Gastrocnemius medialis (tissue), 4 donors: ENCODE data around the gene LGALS3BP. TPM values are rescaled to one million over a fixed set of nuclear protein-coding genes. Genes with fewer than 3 reads are reported as not detected.

Experiments
- ATAC-seq, 2 donors: fragments of 150-250 bp; one replicate each; pipeline ENCODE4 v1.9.1; 2016
- DNase-seq, 2 donors: peaks; one replicate each; pipeline ENCODE4 v3.0.0-alpha.2; 2019
- H3K27ac ChIP-seq, 4 donors: fragments of 200-600 bp; sonication (generic); 1 replicate in 1 of 4; 2 replicates in 3 of 4; pipeline ENCODE4 v1.5.1; 2016 to 2018; ENCODE audit warnings: mild to moderate bottlenecking in 2 of 4, moderate library complexity in 1 of 4
- H3K27me3 ChIP-seq, 3 donors: fragments of 200-600 bp; sonication (generic) in 2 of 3; 1 replicate in 1 of 3; 2 replicates in 2 of 3; pipeline versions ENCODE4 v1.5.1 to v1.6.0; 2016 to 2019; ENCODE audit warnings: mild to moderate bottlenecking in 1 of 3, moderate library complexity in 1 of 3
- H3K36me3 ChIP-seq, 2 donors: fragments of 200-600 bp; sonication (generic) in 1 of 2; one replicate each; pipeline ENCODE4 v1.5.1; 2017 to 2018
- H3K4me1 ChIP-seq, 2 donors: fragments of 200-600 bp; sonication (generic) in 1 of 2; one replicate each; pipeline ENCODE4 v1.5.1; 2016 to 2017; ENCODE audit warnings: mild to moderate bottlenecking in 2 of 2
- H3K4me3 ChIP-seq, 4 donors: fragments of 200-600 bp; sonication (generic) in 3 of 4; 1 replicate in 1 of 4; 2 replicates in 3 of 4; pipeline ENCODE4 v1.5.1; 2016 to 2019; ENCODE audit warnings: mild to moderate bottlenecking in 2 of 4
- H3K9me3 ChIP-seq, 3 donors: fragments of 200-600 bp; sonication (generic) in 2 of 3; 1 replicate in 1 of 3; 2 replicates in 2 of 3; pipeline ENCODE4 v1.5.1; 2016 to 2019
- CTCF ChIP-seq, 5 experiments: fragments of 450-650 bp in 3 of 5; fragments of 200-600 bp in 2 of 5; sonication (generic) in 2 of 5; IDR thresholded peaks in 4 of 5; conservative IDR thresholded peaks in 1 of 5; 1 replicate in 4 of 5; 2 replicates in 1 of 5; pipeline ENCODE4 v1.5.1; 2016 to 2019; ENCODE audit warnings: antibody characterized with exemption in 5 of 5, mild to moderate bottlenecking in 3 of 5, moderate library complexity in 3 of 5
- POLR2A ChIP-seq, 2 donors: fragments of 450-650 bp; IDR thresholded peaks; one replicate each; pipeline ENCODE4 v1.6.1; 2017; ENCODE audit warnings: antibody characterized with exemption in 2 of 2, mild to moderate bottlenecking in 2 of 2, moderate library complexity in 2 of 2
- in situ Hi-C, 4 donors: fragments of 200-750 bp; cut with MboI; loops; one replicate each; pipeline versions ENCODE4 v1.15.0 to v1.8.0; 2017; ENCODE audit warnings: low sequenced_read_pairs in 4 of 4
- intact Hi-C: fragments of 100-400 bp; cut with DNase I; formaldehyde crosslinking; loops from one replicate; pipeline ENCODE4 v1.15.1; 2023; ENCODE audit warnings: low total_unique reads
- total RNA-seq, 4 donors: library from RNA; depleted of rRNA; stranded (reverse); fragments of >200 nt; gene quantifications; one replicate each; pipeline versions ENCODE4 v1.1.0 to v1.2.3, GENCODE V29; 2016

LGALS3BP gene
- total RNA-seq, 4 donors from 2014 or later, result 15.0 to 45.9 (median 23.0) TPM

- Histone ChIP-seq H3K36me3 (no peaks in the 10 kb centered on the region), H3K4me3 (peak overlapping the region in 3 of 4 donors; percentile 15 to 67 (median 21)), H3K4me1 (peaks cover 47 to 50% of the 10 kb centered on the region in 2 donors), H3K27ac (peak overlapping the region; percentile 43 to 83 (median 78)), H3K9me3 (no peaks in the 10 kb centered on the region), H3K27me3 (no peaks in the 10 kb centered on the region)
- intact Hi-C loops, result no loop called here
- DNase-seq (no peak), ATAC-seq (no peak)
- in situ Hi-C loops, result no loop called here
- TF ChIP-seq POLR2A (IDR thresholded peaks at IDR 0.05) (no peak), CTCF (IDR thresholded peaks at IDR 0.05 in 4 of 5, conservative IDR thresholded peaks at IDR 0.05 in 1 of 5) (no peak)
Observed at GRCh38 chr17:79027274-79027924, 47.7 kb upstream of the LGALS3BP start.

- ATAC-seq (peak in 1 of 2 donors; percentile 28), DNase-seq (peak in 1 of 2 donors; percentile 34)
- Histone ChIP-seq H3K36me3 (no peaks in the 10 kb centered on the region), H3K9me3 (no peaks in the 10 kb centered on the region), H3K27ac (peak overlapping the region; percentile 63 to 83 (median 78)), H3K4me3 (peak overlapping the region; percentile 15 to 67 (median 60)), H3K27me3 (no peaks in the 10 kb centered on the region), H3K4me1 (peaks cover 47 to 57% of the 10 kb centered on the region in 2 donors)
- in situ Hi-C loops (no loop called here), intact Hi-C loops (no loop called here)
- TF ChIP-seq CTCF (IDR thresholded peaks at IDR 0.05 in 4 of 5, conservative IDR thresholded peaks at IDR 0.05 in 1 of 5) (no peak), POLR2A (IDR thresholded peaks at IDR 0.05) (peak in 1 of 2 donors; percentile 21)
Observed at GRCh38 chr17:79026376-79027273, 46.9 kb upstream of the LGALS3BP start.

- ATAC-seq, result peak; percentile 75 to 79
- in situ Hi-C loops, result no loop called here
- Histone ChIP-seq H3K36me3 (no peaks in the 10 kb centered on the region), H3K4me3 (peak overlapping the region; percentile 59 to 79 (median 64)), H3K9me3 (no peaks in the 10 kb centered on the region), H3K27me3 (no peaks in the 10 kb centered on the region), H3K27ac (peak overlapping the region; percentile 63 to 83 (median 78)), H3K4me1 (peaks cover 55 to 69% of the 10 kb centered on the region in 2 donors)
- intact Hi-C loops, result loop anchor here (5.0 kb wide), 2 partner anchors 52 to 1097 kb away; no protein-coding TSS in a partner anchor
- TF ChIP-seq CTCF (IDR thresholded peaks at IDR 0.05 in 4 of 5, conservative IDR thresholded peaks at IDR 0.05 in 1 of 5) (no peak), POLR2A (IDR thresholded peaks at IDR 0.05) (peak; percentile 43 to 59)
- peak; percentile 79 to 83 for DNase-seq
Observed at GRCh38 chr17:79024901-79025737, 45.4 kb upstream of the LGALS3BP start.
